Astrocyte (in vitro differentiated cells and primary cell): ENCODE measurements around the gene FN1. TPM values are rescaled to one million over a fixed set of nuclear protein-coding genes. Genes with fewer than 3 reads are reported as not detected.
"Not testable (repeated sequence)": the region's sequence is repeated elsewhere in the genome, so short reads cannot be mapped to it uniquely, and the experiment has no call there.

Source experiments
- DNase-seq: peaks from one replicate; pipeline ENCODE4 v3.0.0-alpha.2; 2010; ENCODE audit warnings: low read depth
- FAIRE-seq: peaks from 2 replicates; lab custom pipeline; 2011; peaks lifted over from hg19 to GRCh38; lab: Jason Lieb, UNC
- H2AFZ ChIP-seq: 2 replicates; pipeline ENCODE4 v1.6.0; 2012; ENCODE audit warnings: low read depth, low read length, inconsistent platforms
- H3K27ac ChIP-seq: 2 replicates; pipeline ENCODE4 v1.5.1; 2011; ENCODE audit warnings: low read depth, low read length, inconsistent platforms
- H3K27me3 ChIP-seq: 2 replicates; pipeline ENCODE4 v1.6.0; 2011; ENCODE audit warnings: low read length, inconsistent platforms; ENCODE audit not compliant: insufficient read depth
- H3K36me3 ChIP-seq: 2 replicates; pipeline ENCODE4 v1.5.1; 2011; ENCODE audit warnings: low read length, inconsistent platforms; ENCODE audit not compliant: insufficient read depth
- H3K4me1 ChIP-seq: 2 replicates; pipeline ENCODE4 v1.5.1; 2011; ENCODE audit warnings: low read length, inconsistent platforms; ENCODE audit not compliant: insufficient read depth
- H3K4me2 ChIP-seq: 2 replicates; pipeline ENCODE4 v1.6.0; 2012; ENCODE audit warnings: low read length, inconsistent platforms
- H3K4me3 ChIP-seq: 2 replicates; pipeline ENCODE4 v1.5.1; 2011; ENCODE audit warnings: low read depth, mild to moderate bottlenecking, low read length, inconsistent platforms; ENCODE audit not compliant: insufficient read depth
- H3K79me2 ChIP-seq: 2 replicates; pipeline ENCODE4 v1.6.0; 2012; ENCODE audit warnings: mild to moderate bottlenecking, low read length, inconsistent platforms; ENCODE audit not compliant: insufficient read depth
- H3K9ac ChIP-seq: 2 replicates; pipeline ENCODE4 v1.6.0; 2012; ENCODE audit warnings: mild to moderate bottlenecking, low read length, inconsistent platforms
- H3K9me3 ChIP-seq: 2 replicates; pipeline ENCODE4 v1.5.1; 2012; ENCODE audit warnings: low read depth, mild to moderate bottlenecking, low read length, inconsistent platforms; ENCODE audit not compliant: insufficient read depth
- H4K20me1 ChIP-seq: 2 replicates; pipeline ENCODE4 v1.6.0; 2012; ENCODE audit warnings: low read length, inconsistent platforms; ENCODE audit not compliant: insufficient read depth
- H3K27ac Mint-ChIP-seq: one replicate; pipeline ENCODE4 v1.8.0; 2021; ENCODE audit warnings: mild to moderate bottlenecking, mixed read lengths; ENCODE audit not compliant: unreplicated experiment
- H3K27me3 Mint-ChIP-seq: one replicate; pipeline ENCODE4 v1.8.0; 2021; ENCODE audit warnings: low read depth, mixed read lengths; ENCODE audit not compliant: unreplicated experiment
- H3K36me3 Mint-ChIP-seq: one replicate; pipeline ENCODE4 v1.8.0; 2021; ENCODE audit warnings: low read depth, mixed read lengths; ENCODE audit not compliant: unreplicated experiment
- H3K4me1 Mint-ChIP-seq: one replicate; pipeline ENCODE4 v1.8.0; 2021; ENCODE audit warnings: low read depth, mixed read lengths; ENCODE audit not compliant: unreplicated experiment
- H3K4me3 Mint-ChIP-seq: one replicate; pipeline ENCODE4 v1.8.0; 2021; ENCODE audit warnings: mild to moderate bottlenecking, moderate library complexity, mixed read lengths; ENCODE audit not compliant: unreplicated experiment
- H3K9me3 Mint-ChIP-seq: one replicate; pipeline ENCODE4 v1.8.0; 2021; ENCODE audit warnings: mild to moderate bottlenecking, mixed read lengths; ENCODE audit not compliant: unreplicated experiment
- CTCF ChIP-seq: IDR thresholded peaks from 2 replicates; pipeline ENCODE4 v1.5.1; 2011; ENCODE audit warnings: low read depth, mild to moderate bottlenecking, inconsistent platforms, low read length, moderate library complexity; ENCODE audit not compliant: insufficient read depth
- EZH2 ChIP-seq: IDR thresholded peaks from 2 replicates; pipeline ENCODE4 v1.6.1; 2012; ENCODE audit warnings: mild to moderate bottlenecking, low read length, inconsistent platforms; ENCODE audit not compliant: insufficient read depth
- total RNA-seq: library from RNA; stranded (reverse); gene quantifications from 2 replicates; pipeline ENCODE4 v1.2.1, GENCODE V29; 2021

The FN1 gene
- total RNA-seq, 1 donor from 2014 or later, result 17,010 TPM

- Histone ChIP-seq H2AFZ (no peak overlapping the region), H3K4me2 (peak overlapping the region; percentile 42), H4K20me1 (peaks cover 93% of the 10 kb centered on the region), H3K4me1 (peaks cover 64% of the 10 kb centered on the region), H3K9me3 (no peaks in the 10 kb centered on the region), H3K27me3 (no peaks in the 10 kb centered on the region), H3K9ac (peak overlapping the region; percentile 14), H3K36me3 (peaks cover 84% of the 10 kb centered on the region), H3K79me2 (peaks cover 52% of the 10 kb centered on the region), H3K4me3 (no peak overlapping the region), H3K27ac (peak overlapping the region; percentile 43)
- H3K27ac Mint-ChIP-seq, result peak overlapping the region; percentile 84
- peaks cover 19% of the 10 kb centered on the region for H3K36me3 Mint-ChIP-seq
- no peaks in the 10 kb centered on the region for H3K27me3 Mint-ChIP-seq
- no peak for TF ChIP-seq CTCF
- no peak for TF ChIP-seq EZH2
- H3K9me3 Mint-ChIP-seq, result no peaks in the 10 kb centered on the region
- peak overlapping the region; percentile 55 for H3K4me3 Mint-ChIP-seq
- no peak for FAIRE-seq
- no peak for DNase-seq
- peaks cover 44% of the 10 kb centered on the region for H3K4me1 Mint-ChIP-seq
These were observed 22.4 kb downstream of the FN1 start for GRCh38 chr2:215413484-215413777.

GRCh38 chr2:215411941-215412743 is 23.7 kb downstream of the FN1 start:
- H4K20me1 ChIP-seq, result peaks cover 93% of the 10 kb centered on the region
- peak overlapping the region; percentile 70 for H3K4me3 Mint-ChIP-seq
- H3K4me2 ChIP-seq, result no peak overlapping the region
- no peaks in the 10 kb centered on the region for H3K27me3 Mint-ChIP-seq
- H3K27ac ChIP-seq, result peak overlapping the region; percentile 43
- no peak overlapping the region for H2AFZ ChIP-seq
- H3K4me1 ChIP-seq, result peaks cover 63% of the 10 kb centered on the region
- H3K9me3 Mint-ChIP-seq, result no peaks in the 10 kb centered on the region
- H3K27me3 ChIP-seq, result no peaks in the 10 kb centered on the region
- no peak overlapping the region for H3K9ac ChIP-seq
- DNase-seq (no peak), FAIRE-seq (no peak)
- H3K36me3 ChIP-seq, result peaks cover 84% of the 10 kb centered on the region
- peaks cover 51% of the 10 kb centered on the region for H3K79me2 ChIP-seq
- H3K4me3 ChIP-seq, result no peak overlapping the region
- peaks cover 44% of the 10 kb centered on the region for H3K4me1 Mint-ChIP-seq
- H3K27ac Mint-ChIP-seq, result peak overlapping the region; percentile 76
- TF ChIP-seq EZH2, result no peak
- no peak for TF ChIP-seq CTCF
- H3K36me3 Mint-ChIP-seq, result peaks cover 25% of the 10 kb centered on the region
- H3K9me3 ChIP-seq, result no peaks in the 10 kb centered on the region

- DNase-seq, result peak; percentile 97
- peak; percentile 60 for FAIRE-seq
- H3K27me3 ChIP-seq, result no peaks in the 10 kb centered on the region
- peak overlapping the region; percentile 54 for H3K4me2 ChIP-seq
- no peak overlapping the region for H2AFZ ChIP-seq
- H3K36me3 Mint-ChIP-seq, result peaks cover 34% of the 10 kb centered on the region
- H3K9ac ChIP-seq, result peak overlapping the region; percentile 54
- peak overlapping the region; percentile 4 for H3K4me3 Mint-ChIP-seq
- H3K27me3 Mint-ChIP-seq, result no peaks in the 10 kb centered on the region
- peaks cover 93% of the 10 kb centered on the region for H4K20me1 ChIP-seq
- TF ChIP-seq CTCF (no peak), EZH2 (no peak)
- no peaks in the 10 kb centered on the region for H3K9me3 Mint-ChIP-seq
- H3K27ac ChIP-seq, result peak overlapping the region; percentile 56
- no peaks in the 10 kb centered on the region for H3K9me3 ChIP-seq
- H3K27ac Mint-ChIP-seq, result peak overlapping the region; percentile 78
- H3K4me1 Mint-ChIP-seq, result peaks cover 54% of the 10 kb centered on the region
- H3K4me3 ChIP-seq, result no peak overlapping the region
- peaks cover 45% of the 10 kb centered on the region for H3K79me2 ChIP-seq
- H3K36me3 ChIP-seq, result peaks cover 86% of the 10 kb centered on the region
- peaks cover 71% of the 10 kb centered on the region for H3K4me1 ChIP-seq
These were observed 25.0 kb downstream of the FN1 start for GRCh38 chr2:215410932-215411285.

- Histone ChIP-seq H3K4me2 (peak overlapping the region; percentile 54), H3K27ac (peak overlapping the region; percentile 56), H3K36me3 (peaks cover 87% of the 10 kb centered on the region), H3K79me2 (peaks cover 45% of the 10 kb centered on the region), H3K9ac (peak overlapping the region; percentile 54), H3K4me1 (peaks cover 73% of the 10 kb centered on the region), H4K20me1 (peaks cover 91% of the 10 kb centered on the region)
- H3K4me3 ChIP-seq, H3K27me3 Mint-ChIP-seq, H3K9me3 ChIP-seq, H2AFZ ChIP-seq, H3K9me3 Mint-ChIP-seq, DNase-seq, H3K27me3 ChIP-seq: not testable (repeated sequence)
- H3K36me3 Mint-ChIP-seq, result peaks cover 36% of the 10 kb centered on the region
- peaks cover 55% of the 10 kb centered on the region for H3K4me1 Mint-ChIP-seq
- peak; percentile 56 for FAIRE-seq
- H3K4me3 Mint-ChIP-seq, result peak overlapping the region; percentile 4
- H3K27ac Mint-ChIP-seq, result peak overlapping the region; percentile 78
These were observed 25.5 kb downstream of the FN1 start for GRCh38 chr2:215410181-215410931.
